DND-41 (cell line): ENCODE data around the gene MAPRE2.

Experiments used
- EZH2 ChIP-seq: IDR thresholded peaks from 3 replicates; pipeline ENCODE4 v1.6.1; 2012; ENCODE audit warnings: borderline replicate concordance, low read depth, mild to moderate bottlenecking, moderate library complexity, low read length, inconsistent platforms; ENCODE audit not compliant: severe bottlenecking
- TF ChIP-seq, protein P1 (sequence below): IDR thresholded peaks from 2 replicates; pipeline ENCODE4 v1.5.1; 2012; ENCODE audit warnings: borderline replicate concordance, low read length, moderate library complexity, mild to moderate bottlenecking; ENCODE audit not compliant: poor library complexity, severe bottlenecking; ENCODE audit errors: extremely low read depth

DNA sequence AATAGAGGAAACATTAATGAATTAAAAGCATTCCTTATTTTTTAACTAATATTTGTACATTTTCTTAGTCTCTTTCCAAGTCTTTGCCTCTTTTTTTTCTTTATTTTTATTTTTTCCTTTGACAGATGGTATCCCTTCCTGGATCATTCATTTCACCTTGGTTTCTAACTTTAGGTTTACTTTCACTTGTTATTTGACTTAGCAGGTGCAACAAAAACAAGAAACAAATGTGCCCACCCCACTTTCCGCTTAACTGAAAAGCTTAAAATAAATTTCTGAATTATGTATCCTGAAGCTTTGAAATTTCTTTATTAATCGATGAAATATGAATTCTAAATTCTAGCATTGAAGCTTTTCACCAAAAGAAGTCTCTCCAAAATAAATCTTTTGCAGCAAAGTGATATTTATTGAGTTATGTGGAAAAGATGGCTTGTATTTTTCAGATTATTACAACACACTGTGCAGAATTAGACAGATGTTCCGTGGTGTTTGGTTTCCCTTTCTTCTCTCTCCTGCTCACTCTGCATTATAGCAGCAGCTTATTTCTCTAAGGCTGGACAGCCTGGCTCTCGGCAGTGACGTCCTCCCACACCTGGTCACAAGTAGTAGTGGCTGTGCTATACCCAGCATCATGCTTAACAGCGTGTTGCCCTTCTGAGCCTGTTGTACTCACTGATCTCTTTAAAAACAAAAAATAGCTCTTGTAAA, 100.5 kb downstream of the MAPRE2 start:
- TF ChIP-seq, protein P1, sequence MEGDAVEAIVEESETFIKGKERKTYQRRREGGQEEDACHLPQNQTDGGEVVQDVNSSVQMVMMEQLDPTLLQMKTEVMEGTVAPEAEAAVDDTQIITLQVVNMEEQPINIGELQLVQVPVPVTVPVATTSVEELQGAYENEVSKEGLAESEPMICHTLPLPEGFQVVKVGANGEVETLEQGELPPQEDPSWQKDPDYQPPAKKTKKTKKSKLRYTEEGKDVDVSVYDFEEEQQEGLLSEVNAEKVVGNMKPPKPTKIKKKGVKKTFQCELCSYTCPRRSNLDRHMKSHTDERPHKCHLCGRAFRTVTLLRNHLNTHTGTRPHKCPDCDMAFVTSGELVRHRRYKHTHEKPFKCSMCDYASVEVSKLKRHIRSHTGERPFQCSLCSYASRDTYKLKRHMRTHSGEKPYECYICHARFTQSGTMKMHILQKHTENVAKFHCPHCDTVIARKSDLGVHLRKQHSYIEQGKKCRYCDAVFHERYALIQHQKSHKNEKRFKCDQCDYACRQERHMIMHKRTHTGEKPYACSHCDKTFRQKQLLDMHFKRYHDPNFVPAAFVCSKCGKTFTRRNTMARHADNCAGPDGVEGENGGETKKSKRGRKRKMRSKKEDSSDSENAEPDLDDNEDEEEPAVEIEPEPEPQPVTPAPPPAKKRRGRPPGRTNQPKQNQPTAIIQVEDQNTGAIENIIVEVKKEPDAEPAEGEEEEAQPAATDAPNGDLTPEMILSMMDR = no peak
- TF ChIP-seq EZH2 = no peak
